Posterior vena cava (tissue), 2 donors: Measurements from ENCODE around the gene ZNF229. TPM values are rescaled to one million over a fixed set of nuclear protein-coding genes. Genes with fewer than 3 reads are reported as not detected.

ENCODE experiments used
- total RNA-seq, 2 donors: library from RNA; stranded (reverse); fragmentation: NEBNext Ultra II Directional; extraction: Animal tissue kit (Norgen Biotek cat#: 25700); gene quantifications; one replicate each; pipeline ENCODE4 v1.2.1, GENCODE V29; 2021
- donor health status: DM: yes; HTN: yes; CAD: no.
- donor health status: DM: yes; HTN: yes; CAD: no.

Gene ZNF229
- total RNA-seq, 2 donors from 2014 or later: 3.4 to 4.6 TPM

Other genes with a start within 250 kb of the ZNF229 start
- 10 to 100 TPM; 13.2 to 14.6 TPM for gene ZNF227, start 235.9 kb downstream of the ZNF229 start, total RNA-seq
- gene ZNF233, start 188.6 kb downstream of the ZNF229 start, total RNA-seq: under 1 TPM; 0.19 to 0.28 TPM
- 1 to 10 TPM; 3.6 to 5.7 TPM for gene ZNF235, start 143.4 kb downstream of the ZNF229 start, total RNA-seq
- 1 to 10 TPM; 5.2 to 7.9 TPM for gene ZNF112, start 91.8 kb downstream of the ZNF229 start, total RNA-seq
- gene ZNF285, start 46.9 kb downstream of the ZNF229 start, total RNA-seq: 1 to 10 TPM; 2.5 to 4.2 TPM
- 1 to 10 TPM; 5.7 to 6.8 TPM for gene ZNF180, start 52.0 kb upstream of the ZNF229 start, total RNA-seq
- not detected for gene CEACAM20, start 81.2 kb upstream of the ZNF229 start, total RNA-seq
- not detected for gene IGSF23, start 165.1 kb upstream of the ZNF229 start, total RNA-seq
- gene PVR, start 195.4 kb upstream of the ZNF229 start, total RNA-seq: 10 to 100 TPM; 22.4 to 35.6 TPM
- 1 to 10 TPM; 4.1 to 7.8 TPM for gene CEACAM19, start 223.0 kb upstream of the ZNF229 start, total RNA-seq